Ishikawa (cell line): Measurements from ENCODE around the gene CCT6A.

Experiments
- CEBPB ChIP-seq: IDR thresholded peaks from 2 replicates; pipeline ENCODE4 v1.6.1; 2012
- CREB1 ChIP-seq: IDR thresholded peaks from 2 replicates; pipeline ENCODE4 v1.6.1; 2012; ENCODE audit warnings: low read depth
- EGR1 ChIP-seq: IDR thresholded peaks from 2 replicates; pipeline ENCODE4 v1.6.1; 2012
- EP300 ChIP-seq: IDR thresholded peaks from 2 replicates; pipeline ENCODE4 v1.6.1; 2012; ENCODE audit warnings: borderline replicate concordance
- FOXM1 ChIP-seq: IDR thresholded peaks from 2 replicates; pipeline ENCODE4 v1.6.1; 2012; ENCODE audit warnings: low read depth, borderline replicate concordance
- MAX ChIP-seq: IDR thresholded peaks from 2 replicates; pipeline ENCODE4 v1.6.1; 2012
- NFIC ChIP-seq: IDR thresholded peaks from 2 replicates; pipeline ENCODE4 v1.6.1; 2012
- RAD21 ChIP-seq: IDR thresholded peaks from 2 replicates; pipeline ENCODE4 v1.6.1; 2012; ENCODE audit warnings: low read depth
- TAF1 ChIP-seq: IDR thresholded peaks from 2 replicates; pipeline ENCODE4 v1.6.1; 2012; ENCODE audit warnings: low read depth, mild to moderate bottlenecking
- TCF12 ChIP-seq: IDR thresholded peaks from 2 replicates; pipeline ENCODE4 v1.6.1; 2012; ENCODE audit warnings: low read depth
- TEAD4 ChIP-seq: IDR thresholded peaks from 2 replicates; pipeline ENCODE4 v1.6.1; 2012
- YY1 ChIP-seq: IDR thresholded peaks from 2 replicates; pipeline ENCODE4 v1.6.1; 2012; ENCODE audit warnings: low read depth
- ZBTB7A ChIP-seq: IDR thresholded peaks from 2 replicates; pipeline ENCODE4 v1.6.1; 2012; ENCODE audit warnings: low read depth
- TF ChIP-seq, protein P1 (sequence below): IDR thresholded peaks from 2 replicates; pipeline ENCODE4 v1.6.1; 2012; ENCODE audit warnings: low read depth, mild to moderate bottlenecking
- TF ChIP-seq, protein P2 (sequence below): IDR thresholded peaks from 2 replicates; pipeline ENCODE4 v1.6.1; 2012

Gene CCT6A

DNA sequence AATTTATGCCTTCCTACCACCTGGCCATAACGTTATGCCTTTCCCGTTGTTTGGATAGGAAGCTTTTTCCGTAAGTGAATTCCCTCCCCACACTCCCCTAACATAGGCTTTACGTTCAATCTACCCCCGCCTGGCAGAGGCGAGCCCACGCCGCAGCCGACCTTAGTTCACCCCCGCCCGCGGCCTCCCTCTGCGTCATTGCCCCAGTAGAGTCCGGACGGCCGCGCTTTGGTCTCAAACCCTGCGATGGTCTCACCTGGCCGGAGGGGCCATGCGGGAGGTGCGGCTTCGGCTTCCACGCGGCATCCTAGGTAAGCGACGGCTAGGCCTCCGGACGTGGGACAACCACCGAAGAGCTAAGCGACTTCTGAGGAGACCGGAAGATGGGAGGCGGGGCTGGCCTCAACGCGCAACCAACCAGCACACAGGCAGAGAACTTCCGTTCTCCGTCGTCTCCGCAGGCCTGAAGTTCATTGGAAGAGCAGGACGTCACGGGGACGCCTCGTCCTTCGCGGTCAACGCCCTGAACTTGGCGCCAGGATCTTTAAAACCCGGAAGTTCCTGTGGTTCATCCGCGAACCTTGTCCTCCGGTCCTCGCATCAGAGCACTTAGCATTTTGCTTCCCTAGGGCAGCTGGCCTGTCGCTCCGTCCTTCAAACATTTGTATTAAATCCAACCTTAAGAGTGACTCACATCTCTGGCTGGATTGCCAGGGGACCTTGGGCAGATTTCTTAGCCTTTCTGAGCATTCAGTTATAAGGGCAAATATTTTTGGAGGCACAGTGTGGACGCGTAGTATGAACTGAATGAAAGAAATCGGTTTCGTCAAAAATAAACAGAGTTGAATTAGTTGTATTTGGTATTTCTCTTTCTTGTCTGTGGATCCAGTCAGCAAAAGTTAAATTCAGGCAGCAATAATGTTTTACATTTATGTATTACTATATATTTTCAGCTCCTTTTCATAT is 54.8 kb downstream of the CCT6A start, which contains the start of gene CHCHD2:
CHCHD2 (minus strand) TSS at position 369 of the 966 bp plus-strand sequence; CDS start at position 306, 63 bp downstream.
- TF ChIP-seq MAX = peak; percentile 82
- TF ChIP-seq EGR1 = no peak
- TF ChIP-seq YY1 = no peak
- TF ChIP-seq CEBPB = no peak
- TF ChIP-seq, protein P1, sequence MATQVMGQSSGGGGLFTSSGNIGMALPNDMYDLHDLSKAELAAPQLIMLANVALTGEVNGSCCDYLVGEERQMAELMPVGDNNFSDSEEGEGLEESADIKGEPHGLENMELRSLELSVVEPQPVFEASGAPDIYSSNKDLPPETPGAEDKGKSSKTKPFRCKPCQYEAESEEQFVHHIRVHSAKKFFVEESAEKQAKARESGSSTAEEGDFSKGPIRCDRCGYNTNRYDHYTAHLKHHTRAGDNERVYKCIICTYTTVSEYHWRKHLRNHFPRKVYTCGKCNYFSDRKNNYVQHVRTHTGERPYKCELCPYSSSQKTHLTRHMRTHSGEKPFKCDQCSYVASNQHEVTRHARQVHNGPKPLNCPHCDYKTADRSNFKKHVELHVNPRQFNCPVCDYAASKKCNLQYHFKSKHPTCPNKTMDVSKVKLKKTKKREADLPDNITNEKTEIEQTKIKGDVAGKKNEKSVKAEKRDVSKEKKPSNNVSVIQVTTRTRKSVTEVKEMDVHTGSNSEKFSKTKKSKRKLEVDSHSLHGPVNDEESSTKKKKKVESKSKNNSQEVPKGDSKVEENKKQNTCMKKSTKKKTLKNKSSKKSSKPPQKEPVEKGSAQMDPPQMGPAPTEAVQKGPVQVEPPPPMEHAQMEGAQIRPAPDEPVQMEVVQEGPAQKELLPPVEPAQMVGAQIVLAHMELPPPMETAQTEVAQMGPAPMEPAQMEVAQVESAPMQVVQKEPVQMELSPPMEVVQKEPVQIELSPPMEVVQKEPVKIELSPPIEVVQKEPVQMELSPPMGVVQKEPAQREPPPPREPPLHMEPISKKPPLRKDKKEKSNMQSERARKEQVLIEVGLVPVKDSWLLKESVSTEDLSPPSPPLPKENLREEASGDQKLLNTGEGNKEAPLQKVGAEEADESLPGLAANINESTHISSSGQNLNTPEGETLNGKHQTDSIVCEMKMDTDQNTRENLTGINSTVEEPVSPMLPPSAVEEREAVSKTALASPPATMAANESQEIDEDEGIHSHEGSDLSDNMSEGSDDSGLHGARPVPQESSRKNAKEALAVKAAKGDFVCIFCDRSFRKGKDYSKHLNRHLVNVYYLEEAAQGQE = no peak
- no peak for TF ChIP-seq ZBTB7A
- no peak for TF ChIP-seq FOXM1
- peak; percentile 55; the same call in 1 of the 2 replicates for TF ChIP-seq TCF12
- no peak; the same call in 1 of the 2 replicates for TF ChIP-seq NFIC
- TF ChIP-seq TEAD4 = no peak
- no peak for TF ChIP-seq CREB1
- no peak for TF ChIP-seq EP300
- no peak for TF ChIP-seq RAD21
- TF ChIP-seq TAF1 = peak; percentile 86
- TF ChIP-seq, protein P2, sequence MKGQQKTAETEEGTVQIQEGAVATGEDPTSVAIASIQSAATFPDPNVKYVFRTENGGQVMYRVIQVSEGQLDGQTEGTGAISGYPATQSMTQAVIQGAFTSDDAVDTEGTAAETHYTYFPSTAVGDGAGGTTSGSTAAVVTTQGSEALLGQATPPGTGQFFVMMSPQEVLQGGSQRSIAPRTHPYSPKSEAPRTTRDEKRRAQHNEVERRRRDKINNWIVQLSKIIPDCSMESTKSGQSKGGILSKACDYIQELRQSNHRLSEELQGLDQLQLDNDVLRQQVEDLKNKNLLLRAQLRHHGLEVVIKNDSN = peak; percentile 84

DNA sequence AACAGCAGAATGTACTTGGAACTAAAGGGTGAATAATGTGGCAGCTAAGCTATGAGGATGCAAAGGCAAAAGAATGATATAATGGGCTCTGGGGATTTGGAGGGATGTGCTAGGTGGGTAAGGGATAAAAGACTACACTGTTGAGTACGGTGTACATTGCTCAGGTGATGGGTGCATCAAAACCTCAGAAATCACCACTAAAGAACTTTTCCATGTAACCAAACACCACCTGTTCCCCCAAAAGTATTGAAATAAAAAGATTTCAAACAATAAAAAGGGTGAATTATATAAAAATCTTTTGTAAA is 56.3 kb downstream of the CCT6A start:
- TF ChIP-seq FOXM1 (no peak), NFIC (no peak), YY1 (no peak), MAX (no peak), TEAD4 (no peak), EGR1 (no peak)
- TF ChIP-seq, protein P1 = no peak
- TF ChIP-seq, protein P2 = no peak

GRCh38 chr7:56110611-56111010 is 59.0 kb downstream of the CCT6A start:
- TF ChIP-seq FOXM1 = no peak
- TF ChIP-seq CEBPB = no peak
- TF ChIP-seq TCF12 = no peak
- TF ChIP-seq, protein P1 = no peak
- no peak for TF ChIP-seq TAF1
- no peak for TF ChIP-seq TEAD4
- no peak for TF ChIP-seq CREB1
